ENCODE data around the gene EP400. TPM values are rescaled to one million over a fixed set of nuclear protein-coding genes. Genes with fewer than 3 reads are reported as not detected.

Gene EP400
- total RNA-seq, 6 experiments from 2014 or later, result 10.9 to 16.3 (median 13.3) TPM

DNA sequence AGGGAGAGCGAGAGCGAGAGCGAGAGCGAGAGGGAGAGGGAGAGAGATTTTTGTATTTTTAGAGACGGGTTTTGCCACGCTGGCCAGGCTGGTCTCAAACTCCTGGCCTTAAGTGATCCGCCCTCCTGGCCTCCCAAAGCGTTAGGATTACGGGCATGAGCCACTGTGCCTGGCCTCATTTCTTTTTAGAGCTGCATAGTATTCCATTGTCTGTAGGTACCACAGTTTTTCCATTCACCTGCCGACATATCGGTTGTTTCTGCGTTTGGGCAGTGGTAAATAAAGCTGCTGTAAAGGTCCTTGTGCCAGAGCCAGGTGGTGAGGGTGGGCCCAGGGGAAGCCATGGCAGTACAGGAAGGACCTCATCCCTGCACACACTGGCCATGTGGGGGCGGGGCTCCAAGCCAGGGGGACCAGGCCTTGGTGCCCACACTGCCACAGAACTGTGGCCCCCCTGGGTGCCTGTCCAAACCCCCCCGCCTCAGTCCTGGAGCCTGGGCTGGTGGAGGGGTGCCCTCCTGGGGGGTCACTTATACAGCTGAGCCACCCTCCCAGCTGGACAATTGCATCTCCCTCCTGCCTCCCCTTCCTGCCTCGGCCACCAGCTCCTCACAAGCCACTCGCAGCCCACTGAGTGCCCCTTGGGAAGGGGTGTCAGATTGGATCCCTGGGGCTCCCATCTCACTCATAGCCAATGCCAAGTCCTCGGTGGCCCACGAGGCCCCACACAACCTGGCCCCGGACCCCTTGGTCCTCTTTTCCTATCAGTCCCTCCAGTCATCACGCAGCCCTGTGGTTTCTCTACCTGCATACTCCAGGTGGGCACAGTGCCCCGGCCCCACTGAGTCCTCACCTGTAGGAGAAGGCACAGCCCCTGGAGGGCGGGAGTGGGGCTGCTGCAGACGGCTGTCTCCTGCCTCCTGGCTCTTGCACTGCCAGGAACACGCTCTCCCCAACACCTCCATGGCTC is 22.3 kb upstream of the EP400 start:
- no peak for ATAC-seq
- Histone ChIP-seq H3K4me1 (peaks cover 0 to 8% (median 0%) of the 10 kb centered on the region in 4 donors), H3K9me3 (no peaks in the 10 kb centered on the region), H3K36me3 (peaks cover 0 to 8% (median 2%) of the 10 kb centered on the region in 4 donors), H3K27me3 (no peaks in the 10 kb centered on the region), H3K27ac (no peak overlapping the region), H3K4me3 (no peak overlapping the region)
- DNase-seq, result peak in 2 of 3 donors; percentile 54 to 56
- 92% methylated on average over 11 of the region's 24 CpGs for WGBS (ENCODE audit: insufficient coverage, low coverage, low lambda C conversion rate, missing lambda C conversion rate)
- TF ChIP-seq, protein P1, sequence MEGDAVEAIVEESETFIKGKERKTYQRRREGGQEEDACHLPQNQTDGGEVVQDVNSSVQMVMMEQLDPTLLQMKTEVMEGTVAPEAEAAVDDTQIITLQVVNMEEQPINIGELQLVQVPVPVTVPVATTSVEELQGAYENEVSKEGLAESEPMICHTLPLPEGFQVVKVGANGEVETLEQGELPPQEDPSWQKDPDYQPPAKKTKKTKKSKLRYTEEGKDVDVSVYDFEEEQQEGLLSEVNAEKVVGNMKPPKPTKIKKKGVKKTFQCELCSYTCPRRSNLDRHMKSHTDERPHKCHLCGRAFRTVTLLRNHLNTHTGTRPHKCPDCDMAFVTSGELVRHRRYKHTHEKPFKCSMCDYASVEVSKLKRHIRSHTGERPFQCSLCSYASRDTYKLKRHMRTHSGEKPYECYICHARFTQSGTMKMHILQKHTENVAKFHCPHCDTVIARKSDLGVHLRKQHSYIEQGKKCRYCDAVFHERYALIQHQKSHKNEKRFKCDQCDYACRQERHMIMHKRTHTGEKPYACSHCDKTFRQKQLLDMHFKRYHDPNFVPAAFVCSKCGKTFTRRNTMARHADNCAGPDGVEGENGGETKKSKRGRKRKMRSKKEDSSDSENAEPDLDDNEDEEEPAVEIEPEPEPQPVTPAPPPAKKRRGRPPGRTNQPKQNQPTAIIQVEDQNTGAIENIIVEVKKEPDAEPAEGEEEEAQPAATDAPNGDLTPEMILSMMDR (IDR thresholded peaks at IDR 0.05), result no peak
- no peak for TF ChIP-seq POLR2A (IDR thresholded peaks at IDR 0.05)
- intact Hi-C loops (cut with DNase I), result no loop called here

DNA sequence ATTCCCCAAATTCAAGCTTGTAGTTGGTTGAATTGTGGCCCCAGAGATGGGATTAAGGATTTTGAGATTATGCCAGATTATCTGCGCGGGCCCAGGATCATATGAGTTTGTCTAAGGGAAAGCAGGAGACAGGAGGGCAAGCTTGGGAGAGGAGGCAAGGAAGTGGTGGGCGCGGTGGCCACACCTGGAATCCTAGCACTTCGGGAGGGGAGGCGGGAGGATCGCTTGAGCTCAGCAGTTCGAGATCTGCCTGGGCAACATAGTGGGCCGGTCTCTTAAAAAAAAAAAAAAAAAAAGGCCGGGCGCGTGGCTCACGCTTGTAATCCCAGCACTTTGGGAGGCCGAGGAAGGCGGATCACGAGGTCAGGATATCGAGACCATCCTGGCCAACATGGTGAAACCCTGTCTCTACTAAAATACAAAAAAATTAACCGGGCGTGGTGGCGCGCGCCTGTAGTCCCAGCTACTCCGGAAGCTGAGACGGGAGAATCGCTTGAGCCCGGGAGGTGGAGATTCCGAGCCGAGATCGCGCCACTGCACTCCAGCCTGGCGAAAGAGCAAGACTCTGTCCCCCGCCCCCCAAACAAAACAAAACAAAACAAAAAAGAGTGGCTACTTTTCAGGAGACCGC is 21.5 kb upstream of the EP400 start:
- H3K27me3 ChIP-seq, result no peaks in the 10 kb centered on the region
- WGBS (ENCODE audit: insufficient coverage, low coverage, low lambda C conversion rate, missing lambda C conversion rate), result 39% methylated on average over 30 of the region's 33 CpGs
- peaks cover 0 to 8% (median 0%) of the 10 kb centered on the region in 4 donors for H3K4me1 ChIP-seq
- peaks cover 0 to 14% (median 6%) of the 10 kb centered on the region in 4 donors for H3K36me3 ChIP-seq
- TF ChIP-seq POLR2A (IDR thresholded peaks at IDR 0.05), result no peak
- TF ChIP-seq, protein P1 (IDR thresholded peaks at IDR 0.05), result no peak
- DNase-seq (peak in 1 of 3 donors; percentile 52), ATAC-seq (peak in 2 of 4 donors; percentile 2)
- no peaks in the 10 kb centered on the region for H3K9me3 ChIP-seq
- intact Hi-C loops (cut with DNase I), result no loop called here
- peak overlapping the region; percentile 80 to 87 (median 85) for H3K4me3 ChIP-seq
- peak overlapping the region; percentile 62 to 80 (median 76) for H3K27ac ChIP-seq

DNA sequence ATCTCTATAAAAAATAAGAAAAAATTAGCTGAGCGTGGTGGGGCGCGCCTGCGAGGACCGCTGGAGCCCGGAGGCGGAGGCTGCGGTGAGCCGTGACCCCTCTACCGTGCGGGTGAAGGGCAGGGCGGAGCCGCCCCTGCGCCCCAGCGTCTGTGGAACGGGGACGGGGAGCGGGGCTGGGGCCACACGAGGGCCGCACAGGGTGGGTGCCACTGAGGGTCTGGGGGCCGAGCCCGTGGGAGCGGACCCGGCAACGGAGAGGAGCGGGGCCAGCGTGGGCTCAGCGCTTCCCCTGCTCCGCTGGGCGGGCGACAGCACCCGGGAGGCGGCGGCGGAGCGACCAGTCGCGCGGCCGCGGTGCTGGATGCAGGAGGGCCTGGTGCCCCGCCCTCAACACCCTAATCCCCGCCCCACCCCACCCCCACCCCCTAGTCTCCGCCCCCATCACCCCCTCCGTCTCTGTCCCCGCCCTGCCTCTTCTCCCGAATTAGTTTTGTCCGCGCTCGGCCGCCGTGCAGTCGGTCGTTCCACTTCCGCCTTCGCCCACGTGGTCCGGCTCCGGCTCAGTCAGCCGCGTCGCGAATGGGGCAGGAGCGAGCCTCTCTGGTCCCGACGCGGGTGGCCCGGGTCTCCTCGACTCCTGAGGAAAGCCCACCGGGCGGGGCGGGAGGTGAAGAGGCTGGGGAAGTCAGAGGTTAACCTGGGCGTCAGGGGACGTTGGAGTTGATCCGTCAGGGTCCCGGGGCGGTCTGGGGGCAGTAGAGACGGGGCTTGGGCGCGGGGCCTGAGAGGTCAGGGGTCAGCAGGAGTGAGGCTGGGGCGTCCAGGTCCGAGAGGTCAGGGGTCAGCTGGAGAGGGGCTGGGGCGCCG is 20.8 kb upstream of the EP400 start, which contains the start of gene PUS1:
Gene PUS1 (plus strand): TSS at position 566 of the 870 bp plus-strand sequence. CDS start 447 bp downstream, outside the sequence.
- peaks cover 0 to 21% (median 11%) of the 10 kb centered on the region in 4 donors for H3K36me3 ChIP-seq
- H3K4me1 ChIP-seq, result peaks cover 0 to 8% (median 0%) of the 10 kb centered on the region in 4 donors
- ATAC-seq, result peak; percentile 90 to 97 (median 94)
- peak; percentile 94 to 96 (median 96) for DNase-seq
- 0% methylated on average over 47 of the region's 84 CpGs for WGBS (ENCODE audit: insufficient coverage, low coverage, low lambda C conversion rate, missing lambda C conversion rate)
- intact Hi-C loops (cut with DNase I), result no loop called here
- no peaks in the 10 kb centered on the region for H3K9me3 ChIP-seq
- peak within 1 kb of the TSS; percentile 62 to 80 (median 76) for H3K27ac ChIP-seq
- H3K4me3 ChIP-seq, result peak within 1 kb of the TSS; percentile 80 to 87 (median 85)
- TF ChIP-seq, protein P1 (IDR thresholded peaks at IDR 0.05), result no peak
- TF ChIP-seq POLR2A (IDR thresholded peaks at IDR 0.05), result peak; percentile 51
- no peaks in the 10 kb centered on the region for H3K27me3 ChIP-seq
